ENCODE data around the gene B3GAT1.

Gene B3GAT1

GRCh38 chr11:134333312-134333711 lies 78.7 kb downstream of the B3GAT1 start:
- no peak for DNase-seq (ENCODE audit: low read depth)

GRCh38 chr11:134332782-134333181 lies 79.3 kb downstream of the B3GAT1 start:
- no peak for DNase-seq (ENCODE audit: low read depth)

GRCh38 chr11:134332189-134332631 lies 79.8 kb downstream of the B3GAT1 start:
- DNase-seq (ENCODE audit: low read depth): no peak

GRCh38 chr11:134331354-134332188 lies 80.5 kb downstream of the B3GAT1 start, which contains the start of gene GLB1L2:
Gene GLB1L2, plus strand, starts transcription at chr11:134331988. Its CDS starts 74 bp downstream, at chr11:134332062.
- DNase-seq (ENCODE audit: low read depth): no peak

GRCh38 chr11:134330611-134331353 lies 81.3 kb downstream of the B3GAT1 start:
- no peak for DNase-seq (ENCODE audit: low read depth)

All from fibroblast of the conjunctiva (primary cell).